ENCODE data around the gene YPEL2. TPM values are rescaled to one million over a fixed set of nuclear protein-coding genes. Genes with fewer than 3 reads are reported as not detected.
A peak's percentile ranks its signal among the peaks of the same experiment; 100 is the strongest.

The YPEL2 gene
- total RNA-seq, 1 donor: 7.8 TPM

GRCh38 chr17:59376506-59376905 lies 45.1 kb downstream of the YPEL2 start:
- no peak for TF ChIP-seq CTCF (IDR thresholded peaks at IDR 0.05; ENCODE audit: insufficient read depth, low read depth, low read length)
- H3K4me3 ChIP-seq (ENCODE audit: low read depth, low read length): no peak overlapping the region
- DNase-seq (ENCODE audit: low read depth): no peak

GRCh38 chr17:59377410-59377809 lies 46.0 kb downstream of the YPEL2 start:
- TF ChIP-seq CTCF (IDR thresholded peaks at IDR 0.05; ENCODE audit: insufficient read depth, low read depth, low read length): no peak
- no peak for DNase-seq (ENCODE audit: low read depth)
- H3K4me3 ChIP-seq (ENCODE audit: low read depth, low read length): no peak overlapping the region

- no peak overlapping the region for H3K4me3 ChIP-seq (ENCODE audit: low read depth, low read length)
- no peak for TF ChIP-seq CTCF (IDR thresholded peaks at IDR 0.05; ENCODE audit: insufficient read depth, low read depth, low read length)
- DNase-seq (ENCODE audit: low read depth): peak; percentile 86
These were observed 47.2 kb downstream of the YPEL2 start for GRCh38 chr17:59378675-59379074.

GRCh38 chr17:59380474-59380873 lies 49.0 kb downstream of the YPEL2 start:
- TF ChIP-seq CTCF (IDR thresholded peaks at IDR 0.05; ENCODE audit: insufficient read depth, low read depth, low read length): no peak
- H3K4me3 ChIP-seq (ENCODE audit: low read depth, low read length): no peak overlapping the region
- DNase-seq (ENCODE audit: low read depth): no peak

GRCh38 chr17:59381716-59382570 lies 50.5 kb downstream of the YPEL2 start:
- DNase-seq (ENCODE audit: low read depth): no peak
- no peak for TF ChIP-seq CTCF (IDR thresholded peaks at IDR 0.05; ENCODE audit: insufficient read depth, low read depth, low read length)
- no peak overlapping the region for H3K4me3 ChIP-seq (ENCODE audit: low read depth, low read length)

- no peak for TF ChIP-seq CTCF (IDR thresholded peaks at IDR 0.05; ENCODE audit: insufficient read depth, low read depth, low read length)
- no peak overlapping the region for H3K4me3 ChIP-seq (ENCODE audit: low read depth, low read length)
- DNase-seq (ENCODE audit: low read depth): no peak
These were observed 52.4 kb downstream of the YPEL2 start for GRCh38 chr17:59383893-59384292.

All from fibroblast of villous mesenchyme (primary cell).